DMS53 (cell line): Measurements from ENCODE around the gene OR2A42.
"Not testable (repeated sequence)": the region's sequence is repeated elsewhere in the genome, so short reads cannot be mapped to it uniquely, and the experiment has no call there.

Source experiments
- DNase-seq: peaks from one replicate; lab custom pipeline; 2025; lab: John Stamatoyannopoulos, UW

OR2A42 gene

DNA sequence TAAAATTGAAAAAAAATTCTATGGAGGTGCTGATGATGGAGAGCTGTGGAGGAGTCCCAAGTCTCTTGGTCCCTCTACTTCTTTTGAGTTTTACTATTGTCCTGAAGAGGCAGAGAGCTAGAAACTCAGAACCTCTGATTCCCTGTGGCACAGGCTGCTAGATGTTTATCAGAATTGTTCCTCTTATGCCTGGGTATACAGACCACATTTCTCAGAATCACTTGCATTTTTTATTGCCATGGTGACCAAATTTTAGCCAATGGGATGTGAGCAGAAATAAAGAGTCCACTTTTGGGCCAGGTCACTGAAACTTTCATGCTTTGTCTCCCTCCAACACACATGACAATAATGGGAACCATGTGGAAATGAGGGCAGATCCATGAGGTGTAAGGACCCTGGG, 15.7 kb downstream of the OR2A42 start:
- not testable (repeated sequence) for DNase-seq

- DNase-seq: not testable (repeated sequence)
Observed at GRCh38 chr7:144220531-144220930, 18.9 kb downstream of the OR2A42 start.

DNA sequence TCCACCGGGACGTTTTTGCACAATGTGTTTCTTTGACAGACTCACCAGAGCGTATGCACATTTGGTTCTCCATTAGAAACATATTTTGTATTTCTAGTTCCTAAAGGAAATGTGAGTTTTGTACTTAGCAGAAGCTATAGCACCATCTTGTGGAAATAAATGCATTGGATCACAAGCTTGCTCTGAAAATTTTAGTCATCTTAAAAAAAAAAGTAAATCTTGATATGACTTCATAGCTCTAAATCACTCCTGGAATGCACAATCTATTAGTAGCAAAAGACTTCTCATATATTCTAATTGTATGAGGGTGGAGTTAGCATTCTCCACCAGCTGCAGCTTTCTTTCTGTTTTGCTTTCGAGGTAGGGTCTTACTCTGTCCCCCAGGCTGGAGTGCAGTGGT, 20.3 kb downstream of the OR2A42 start:
- DNase-seq: not testable (repeated sequence)

- not testable (repeated sequence) for DNase-seq
Observed at GRCh38 chr7:144218581-144218980, 20.8 kb downstream of the OR2A42 start.

GRCh38 chr7:144217200-144217599, 22.2 kb downstream of the OR2A42 start:
- DNase-seq: not testable (repeated sequence)

DNA sequence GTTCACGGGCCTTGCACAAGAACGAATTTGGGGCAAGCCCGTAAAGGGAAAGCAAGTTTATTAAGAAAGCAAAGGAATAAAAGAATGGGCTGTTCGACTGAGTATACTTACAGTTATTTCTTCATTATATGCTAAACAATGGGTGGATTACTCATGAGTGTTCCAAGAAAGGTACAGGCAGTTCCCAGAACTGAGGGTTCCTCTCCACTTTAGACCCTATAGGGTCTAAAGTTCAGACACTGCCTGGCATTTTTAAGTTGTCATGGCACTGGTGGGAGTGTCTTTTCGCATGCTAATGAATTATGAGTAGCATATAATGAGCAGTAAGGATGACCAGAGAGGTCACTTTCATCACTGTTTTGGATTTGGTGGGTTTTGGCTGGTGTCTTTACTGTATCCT, 34.1 kb downstream of the OR2A42 start:
- DNase-seq: not testable (repeated sequence)

GRCh38 chr7:144203086-144203485, 36.3 kb downstream of the OR2A42 start:
- DNase-seq: not testable (repeated sequence)

- DNase-seq: not testable (repeated sequence)
Observed at GRCh38 chr7:144201978-144202377, 37.4 kb downstream of the OR2A42 start.

GRCh38 chr7:144198934-144199333, 40.5 kb downstream of the OR2A42 start:
- DNase-seq: not testable (repeated sequence)

GRCh38 chr7:144195212-144195872, 44.1 kb downstream of the OR2A42 start, which contains the start of gene ARHGEF35:
TSS of gene ARHGEF35 (minus strand) at chr7:144195833. CDS start at chr7:144188383, 7,450 bp downstream.
- DNase-seq: not testable (repeated sequence)

DNA sequence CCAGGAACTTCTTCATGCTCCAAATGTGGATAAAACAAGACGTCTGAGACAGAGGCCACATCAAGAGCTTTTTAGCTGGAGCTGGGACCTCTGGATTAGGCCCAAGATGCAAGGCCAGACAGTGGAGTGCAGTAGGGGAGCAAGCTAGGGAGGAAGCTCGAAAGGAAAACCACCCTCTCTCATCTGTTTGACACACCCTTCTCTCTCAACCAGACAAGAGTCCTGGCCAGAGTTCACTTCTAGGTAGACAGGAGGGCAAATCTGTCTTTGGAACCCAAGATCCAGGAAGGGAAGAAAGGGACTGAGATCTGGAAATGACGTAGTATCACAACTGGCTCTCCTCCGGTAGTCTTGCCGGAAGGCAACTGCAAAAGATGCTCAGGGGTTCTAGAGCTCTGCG, 45.0 kb downstream of the OR2A42 start:
- DNase-seq: not testable (repeated sequence)

GRCh38 chr7:144193782-144194181, 45.6 kb downstream of the OR2A42 start:
- not testable (repeated sequence) for DNase-seq

GRCh38 chr7:144188578-144189171, 50.7 kb downstream of the OR2A42 start:
- not testable (repeated sequence) for DNase-seq

GRCh38 chr7:144187848-144188247, 51.6 kb downstream of the OR2A42 start:
- not testable (repeated sequence) for DNase-seq

DNA sequence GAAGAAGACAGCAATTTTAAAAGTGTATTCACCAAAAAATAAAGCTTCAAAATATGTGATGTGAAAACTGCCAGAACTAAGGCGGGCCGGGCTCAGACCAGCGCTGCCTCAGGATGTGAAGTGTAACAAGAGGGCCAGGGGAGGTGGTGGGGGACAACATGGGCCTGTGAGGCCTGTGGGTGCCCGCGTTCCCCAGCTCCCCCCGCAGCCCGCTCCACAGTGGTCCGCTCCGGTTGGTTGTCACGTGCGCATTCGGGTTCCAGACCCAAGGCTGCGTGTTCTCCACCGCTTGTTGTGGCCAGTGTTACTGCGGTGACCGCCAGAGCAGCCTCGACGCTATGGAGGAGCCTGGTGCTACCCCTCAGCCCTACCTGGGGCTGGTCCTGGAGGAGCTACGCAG, 56.2 kb downstream of the OR2A42 start, which contains the start of gene CTAGE4:
Gene CTAGE4 (plus strand): TSS at position 301 of the 400 bp plus-strand sequence. CDS start 38 bp downstream, at position 339.
- not testable (repeated sequence) for DNase-seq

DNA sequence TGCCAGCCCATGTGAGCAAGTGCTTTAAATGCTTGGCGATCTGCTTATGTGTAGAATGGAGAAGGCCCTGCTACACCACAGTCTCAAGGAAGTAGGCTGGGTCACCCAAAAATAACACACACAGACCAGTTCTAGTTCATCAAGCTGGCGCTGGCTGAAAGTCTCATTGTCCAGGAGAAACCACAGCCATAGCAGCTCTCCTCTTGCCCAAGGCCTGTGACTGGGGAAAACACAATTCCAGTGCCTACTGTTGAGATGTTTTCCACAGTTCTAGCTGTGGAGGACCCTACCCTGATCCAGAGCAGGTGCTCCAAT, 60.3 kb downstream of the OR2A42 start:
- DNase-seq: not testable (repeated sequence)

DNA sequence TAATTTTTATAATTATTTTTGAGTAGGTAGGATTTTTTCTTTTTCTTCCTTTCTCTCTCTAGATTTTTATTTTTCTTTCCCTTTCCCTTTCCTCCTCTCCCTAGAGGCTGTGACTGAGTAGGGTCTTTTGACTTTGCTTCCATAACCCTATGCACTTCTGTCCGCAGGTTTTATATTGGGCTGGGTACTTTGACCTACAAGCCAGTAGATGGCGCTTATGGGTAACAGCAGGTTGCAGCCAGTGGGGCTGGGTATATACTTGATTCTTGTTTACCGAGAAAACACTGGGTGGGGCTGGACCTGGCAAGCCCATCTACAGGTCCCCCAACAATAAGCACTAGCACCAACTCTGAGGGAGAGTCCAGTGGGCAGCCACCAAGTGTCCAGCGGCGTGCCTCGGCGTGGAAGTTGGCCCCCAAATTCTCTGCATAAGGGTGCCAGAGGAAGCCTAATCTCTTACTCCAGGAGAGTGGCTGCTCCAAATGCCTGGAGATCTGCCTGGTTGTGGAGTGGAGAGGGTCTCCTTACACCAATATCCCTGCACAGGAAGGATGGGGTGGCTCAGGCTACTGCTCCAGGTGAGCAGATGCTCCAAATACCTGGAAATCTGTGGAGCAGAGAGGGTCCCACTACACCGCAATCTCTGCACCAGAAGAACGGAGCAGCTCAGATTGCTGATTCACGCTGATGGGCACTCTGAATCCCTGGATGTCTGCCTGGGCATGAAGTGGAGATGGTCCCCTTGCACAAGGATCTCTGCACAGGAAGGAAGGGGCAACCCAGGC, 60.8 kb downstream of the OR2A42 start:
- peak; percentile 60 for DNase-seq
